Measurements from ENCODE around the gene PHRF1.
A peak's percentile ranks its signal among the peaks of the same experiment; 100 is the strongest.

The PHRF1 gene

GRCh38 chr11:593347-593746 lies 17.1 kb downstream of the PHRF1 start:
- H3K27ac ChIP-seq, result no peak overlapping the region
- DNase-seq, result no peak
- no peaks in the 10 kb centered on the region for H3K27me3 ChIP-seq (replicated peaks)
- H3K36me3 ChIP-seq (replicated peaks), result peaks cover 64% of the 10 kb centered on the region
- in situ Hi-C loops (cut with HindIII; ENCODE audit: low pct_ligation_motif_present, low sequenced_read_pairs), result no loop called here
- no peak for TF ChIP-seq CTCF (IDR thresholded peaks at IDR 0.05; ENCODE audit: low read depth, low read length, missing control alignments)
- no peak overlapping the region for H3K4me3 ChIP-seq (ENCODE audit: low read depth, low read length)

GRCh38 chr11:595400-595799 lies 19.1 kb downstream of the PHRF1 start:
- Histone ChIP-seq H3K4me3 (ENCODE audit: low read depth, low read length) (no peak overlapping the region), H3K27me3 (replicated peaks) (no peaks in the 10 kb centered on the region), H3K27ac (no peak overlapping the region), H3K36me3 (replicated peaks) (peaks cover 62% of the 10 kb centered on the region)
- DNase-seq, result no peak
- TF ChIP-seq CTCF (IDR thresholded peaks at IDR 0.05; ENCODE audit: low read depth, low read length, missing control alignments), result no peak
- in situ Hi-C loops (cut with HindIII; ENCODE audit: low pct_ligation_motif_present, low sequenced_read_pairs), result no loop called here

GRCh38 chr11:596374-596773 lies 20.1 kb downstream of the PHRF1 start:
- Histone ChIP-seq H3K27me3 (replicated peaks) (no peaks in the 10 kb centered on the region), H3K36me3 (replicated peaks) (peaks cover 62% of the 10 kb centered on the region), H3K27ac (no peak overlapping the region), H3K4me3 (ENCODE audit: low read depth, low read length) (no peak overlapping the region)
- no peak for TF ChIP-seq CTCF (IDR thresholded peaks at IDR 0.05; ENCODE audit: low read depth, low read length, missing control alignments)
- DNase-seq, result no peak
- in situ Hi-C loops (cut with HindIII; ENCODE audit: low pct_ligation_motif_present, low sequenced_read_pairs), result no loop called here

- H3K4me3 ChIP-seq (ENCODE audit: low read depth, low read length), result no peak overlapping the region
- in situ Hi-C loops (cut with HindIII; ENCODE audit: low pct_ligation_motif_present, low sequenced_read_pairs), result no loop called here
- no peak for DNase-seq
- H3K36me3 ChIP-seq (replicated peaks), result peaks cover 69% of the 10 kb centered on the region
- TF ChIP-seq CTCF (IDR thresholded peaks at IDR 0.05; ENCODE audit: low read depth, low read length, missing control alignments), result peak; percentile 45
- no peaks in the 10 kb centered on the region for H3K27me3 ChIP-seq (replicated peaks)
- no peak overlapping the region for H3K27ac ChIP-seq
These were observed 21.0 kb downstream of the PHRF1 start for GRCh38 chr11:597166-597725.

GRCh38 chr11:598005-598680 lies 21.9 kb downstream of the PHRF1 start:
- Histone ChIP-seq H3K4me3 (ENCODE audit: low read depth, low read length) (no peak overlapping the region), H3K27me3 (replicated peaks) (no peaks in the 10 kb centered on the region), H3K27ac (no peak overlapping the region), H3K36me3 (replicated peaks) (peaks cover 65% of the 10 kb centered on the region)
- in situ Hi-C loops (cut with HindIII; ENCODE audit: low pct_ligation_motif_present, low sequenced_read_pairs), result no loop called here
- no peak for DNase-seq
- TF ChIP-seq CTCF (IDR thresholded peaks at IDR 0.05; ENCODE audit: low read depth, low read length, missing control alignments), result no peak
